Mesendoderm (in vitro differentiated cells): ENCODE data around the gene PEF1.

Experiments
- DNase-seq: peaks from one replicate; pipeline ENCODE4 v3.0.0; 2013
- H2AK5ac ChIP-seq: 2 replicates; pipeline ENCODE4 v1.6.1; 2013; ENCODE audit warnings: low read length, inconsistent platforms
- H2BK120ac ChIP-seq: 2 replicates; pipeline ENCODE4 v1.6.1; 2013; ENCODE audit warnings: low read depth, mild to moderate bottlenecking, low read length, moderate library complexity, mixed read lengths
- H2BK15ac ChIP-seq: replicated peaks from 2 replicates; pipeline ENCODE4 v1.6.1; 2013; ENCODE audit warnings: low read depth, mild to moderate bottlenecking, moderate library complexity
- H2BK5ac ChIP-seq: 2 replicates; pipeline ENCODE4 v1.6.1; 2013; ENCODE audit warnings: low read length, inconsistent platforms
- H3K18ac ChIP-seq: 2 replicates; pipeline ENCODE4 v1.6.1; 2013; ENCODE audit warnings: mild to moderate bottlenecking, low read length, mixed read lengths
- H3K23ac ChIP-seq: one replicate; pipeline ENCODE4 v1.6.1; 2013; ENCODE audit warnings: low read length
- H3K27ac ChIP-seq: 2 replicates; pipeline ENCODE4 v1.5.1; 2013; ENCODE audit warnings: low read depth, mild to moderate bottlenecking, inconsistent platforms, low read length, moderate library complexity
- H3K27me3 ChIP-seq: 2 replicates; pipeline ENCODE4 v1.6.1; 2013; ENCODE audit warnings: low read length, control low read depth, mild to moderate bottlenecking, inconsistent platforms; ENCODE audit not compliant: insufficient read depth, poor library complexity
- H3K36me3 ChIP-seq: 2 replicates; pipeline ENCODE4 v1.6.1; 2013; ENCODE audit warnings: low read length, inconsistent platforms; ENCODE audit not compliant: control insufficient read depth, insufficient read depth
- H3K4ac ChIP-seq: one replicate; pipeline ENCODE4 v1.6.1; 2013; ENCODE audit warnings: low read depth, mild to moderate bottlenecking, low read length, moderate library complexity
- H3K4me1 ChIP-seq: 2 replicates; pipeline ENCODE4 v1.6.1; 2013; ENCODE audit warnings: low read depth, low read length, inconsistent platforms; ENCODE audit not compliant: control insufficient read depth
- H3K4me2 ChIP-seq: 2 replicates; pipeline ENCODE4 v1.6.1; 2013; ENCODE audit warnings: low read length
- H3K4me3 ChIP-seq: 2 replicates; pipeline ENCODE4 v1.5.1; 2013; ENCODE audit warnings: mild to moderate bottlenecking, low read length
- H3K56ac ChIP-seq: one replicate; pipeline ENCODE4 v1.6.1; 2013; ENCODE audit warnings: low read length
- H3K79me1 ChIP-seq: 2 replicates; pipeline ENCODE4 v1.6.1; 2013; ENCODE audit warnings: low read length, inconsistent platforms
- H3K79me2 ChIP-seq: 2 replicates; pipeline ENCODE4 v1.6.1; 2013; ENCODE audit warnings: mild to moderate bottlenecking, low read length; ENCODE audit not compliant: control insufficient read depth, insufficient read depth
- H3K9ac ChIP-seq: 2 replicates; pipeline ENCODE4 v1.6.1; 2013; ENCODE audit warnings: low read length, inconsistent platforms
- H4K5ac ChIP-seq: one replicate; pipeline ENCODE4 v1.6.1; 2013; ENCODE audit warnings: low read length
- H4K8ac ChIP-seq: one replicate; pipeline ENCODE4 v1.6.1; 2013; ENCODE audit warnings: low read depth, mild to moderate bottlenecking, control low read depth, low read length, moderate library complexity
- WGBS: extraction: QIAGEN DNeasy Blood & Tissue Kit; methylation state at CpG from one replicate; pipeline ENCODE4 v1.1.7; 2013; ENCODE audit warnings: low lambda C conversion rate, missing lambda C conversion rate; ENCODE audit not compliant: insufficient coverage; ENCODE audit errors: extremely low coverage; 5-methylcytosine and 5-hydroxymethylcytosine counted together

PEF1 gene

GRCh38 chr1:31657020-31657804 is 12.5 kb upstream of the PEF1 start:
- H3K36me3 ChIP-seq: no peaks in the 10 kb centered on the region
- H3K4me3 ChIP-seq: no peak overlapping the region
- H3K4ac ChIP-seq: no peak overlapping the region
- no peaks in the 10 kb centered on the region for H3K79me1 ChIP-seq
- H3K4me1 ChIP-seq: no peaks in the 10 kb centered on the region
- no peak overlapping the region for H4K8ac ChIP-seq
- no peak overlapping the region for H2BK120ac ChIP-seq
- H2BK15ac ChIP-seq: no peak overlapping the region
- H4K5ac ChIP-seq: no peak overlapping the region
- no peak overlapping the region for H3K56ac ChIP-seq
- H2BK5ac ChIP-seq: no peak overlapping the region
- DNase-seq: no peak
- no peaks in the 10 kb centered on the region for H3K79me2 ChIP-seq
- WGBS: no CpG with 5 or more reads among the region's 14 CpGs
- H3K27me3 ChIP-seq: no peaks in the 10 kb centered on the region
- no peak overlapping the region for H3K23ac ChIP-seq
- no peak overlapping the region for H3K4me2 ChIP-seq
- no peak overlapping the region for H3K27ac ChIP-seq
- no peak overlapping the region for H3K18ac ChIP-seq
- no peak overlapping the region for H2AK5ac ChIP-seq
- H3K9ac ChIP-seq: no peak overlapping the region

GRCh38 chr1:31655756-31656155 is 11.1 kb upstream of the PEF1 start:
- Histone ChIP-seq H3K23ac (no peak overlapping the region), H3K4me2 (no peak overlapping the region), H3K18ac (no peak overlapping the region), H2BK120ac (no peak overlapping the region), H3K4ac (no peak overlapping the region), H3K79me2 (no peaks in the 10 kb centered on the region), H3K79me1 (no peaks in the 10 kb centered on the region), H3K4me1 (no peaks in the 10 kb centered on the region), H3K56ac (no peak overlapping the region), H3K4me3 (no peak overlapping the region), H3K36me3 (no peaks in the 10 kb centered on the region), H3K27ac (no peak overlapping the region), H4K8ac (no peak overlapping the region), H3K27me3 (no peaks in the 10 kb centered on the region), H2BK5ac (no peak overlapping the region), H4K5ac (no peak overlapping the region), H2AK5ac (no peak overlapping the region), H3K9ac (no peak overlapping the region), H2BK15ac (no peak overlapping the region)
- WGBS: no CpG with 5 or more reads among the region's 4 CpGs
- DNase-seq: no peak

GRCh38 chr1:31655104-31655503 is 10.4 kb upstream of the PEF1 start:
- H3K36me3 ChIP-seq: no peaks in the 10 kb centered on the region
- H3K23ac ChIP-seq: no peak overlapping the region
- H3K4me2 ChIP-seq: no peak overlapping the region
- DNase-seq: no peak
- H2BK120ac ChIP-seq: no peak overlapping the region
- H3K4me1 ChIP-seq: no peaks in the 10 kb centered on the region
- WGBS: no CpG with 5 or more reads among the region's 6 CpGs
- H3K27me3 ChIP-seq: no peaks in the 10 kb centered on the region
- H3K9ac ChIP-seq: no peak overlapping the region
- no peak overlapping the region for H3K56ac ChIP-seq
- no peaks in the 10 kb centered on the region for H3K79me2 ChIP-seq
- no peak overlapping the region for H3K27ac ChIP-seq
- H4K8ac ChIP-seq: no peak overlapping the region
- H4K5ac ChIP-seq: no peak overlapping the region
- H3K79me1 ChIP-seq: no peaks in the 10 kb centered on the region
- H3K4me3 ChIP-seq: no peak overlapping the region
- H3K4ac ChIP-seq: no peak overlapping the region
- H2BK15ac ChIP-seq: no peak overlapping the region
- H2AK5ac ChIP-seq: no peak overlapping the region
- no peak overlapping the region for H2BK5ac ChIP-seq
- H3K18ac ChIP-seq: no peak overlapping the region

- Histone ChIP-seq H3K4me1 (no peaks in the 10 kb centered on the region), H3K27ac (no peak overlapping the region), H3K4ac (no peak overlapping the region), H3K23ac (no peak overlapping the region), H2BK120ac (no peak overlapping the region), H3K36me3 (no peaks in the 10 kb centered on the region), H3K56ac (no peak overlapping the region), H3K9ac (no peak overlapping the region), H4K8ac (no peak overlapping the region), H2BK15ac (no peak overlapping the region), H3K4me3 (no peak overlapping the region), H3K79me2 (no peaks in the 10 kb centered on the region), H3K18ac (no peak overlapping the region), H2BK5ac (no peak overlapping the region), H3K79me1 (no peaks in the 10 kb centered on the region), H3K27me3 (no peaks in the 10 kb centered on the region), H2AK5ac (no peak overlapping the region), H3K4me2 (no peak overlapping the region), H4K5ac (no peak overlapping the region)
- WGBS: no CpG with 5 or more reads among the region's 5 CpGs
- no peak for DNase-seq
Measured at GRCh38 chr1:31654474-31654776, 9.7 kb upstream of the PEF1 start.

- Histone ChIP-seq H3K9ac (no peak overlapping the region), H3K79me1 (no peaks in the 10 kb centered on the region), H2BK120ac (no peak overlapping the region), H3K79me2 (no peaks in the 10 kb centered on the region), H3K27me3 (no peaks in the 10 kb centered on the region), H3K4me2 (no peak overlapping the region), H3K18ac (no peak overlapping the region), H3K56ac (no peak overlapping the region), H2BK5ac (no peak overlapping the region), H2AK5ac (no peak overlapping the region), H4K5ac (no peak overlapping the region), H3K36me3 (no peaks in the 10 kb centered on the region), H3K4me1 (no peaks in the 10 kb centered on the region), H4K8ac (no peak overlapping the region), H3K4ac (no peak overlapping the region), H2BK15ac (no peak overlapping the region), H3K27ac (no peak overlapping the region), H3K23ac (no peak overlapping the region), H3K4me3 (no peak overlapping the region)
- DNase-seq: no peak
- no CpG with 5 or more reads among the region's 12 CpGs for WGBS
Measured at GRCh38 chr1:31653717-31654473, 9.2 kb upstream of the PEF1 start.
